HL-60/S4 treated with phorbol 12-myristate 13-acetate at 8.2 ng/mL for 4 days and 3 days (cell line): ENCODE measurements around the gene CCDC192.

Source experiments
- in situ Hi-C: fragments of 300-500 bp; cut with MboI; formaldehyde crosslinking; loops from 2 replicates; pipeline ENCODE4 v1.15.0; 2022; ENCODE audit warnings: low sequenced_read_pairs

CCDC192 gene

DNA sequence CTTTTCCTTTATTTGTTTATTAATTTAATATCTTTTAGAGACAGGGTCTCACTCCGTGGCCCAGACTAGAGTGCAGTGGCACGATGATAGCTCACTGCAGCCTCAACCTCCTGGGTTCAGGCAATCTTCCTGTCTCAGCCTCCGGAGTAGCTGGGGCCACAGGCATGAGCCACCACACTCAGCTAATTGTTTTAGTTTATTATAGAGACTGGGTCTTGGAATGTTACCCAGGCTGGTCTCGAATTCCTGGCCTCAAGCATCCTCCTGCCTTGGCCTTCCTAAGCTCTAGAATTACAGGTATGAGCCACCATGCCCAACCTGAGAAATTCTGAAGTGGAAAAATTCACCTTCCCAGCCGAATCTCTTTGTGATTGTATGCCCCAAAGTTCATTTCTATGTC lies 240.9 kb downstream of the CCDC192 start:
- in situ Hi-C loops, result no loop called here

GRCh38 chr5:127947941-127948340 lies 244.8 kb downstream of the CCDC192 start:
- in situ Hi-C loops, result no loop called here

DNA sequence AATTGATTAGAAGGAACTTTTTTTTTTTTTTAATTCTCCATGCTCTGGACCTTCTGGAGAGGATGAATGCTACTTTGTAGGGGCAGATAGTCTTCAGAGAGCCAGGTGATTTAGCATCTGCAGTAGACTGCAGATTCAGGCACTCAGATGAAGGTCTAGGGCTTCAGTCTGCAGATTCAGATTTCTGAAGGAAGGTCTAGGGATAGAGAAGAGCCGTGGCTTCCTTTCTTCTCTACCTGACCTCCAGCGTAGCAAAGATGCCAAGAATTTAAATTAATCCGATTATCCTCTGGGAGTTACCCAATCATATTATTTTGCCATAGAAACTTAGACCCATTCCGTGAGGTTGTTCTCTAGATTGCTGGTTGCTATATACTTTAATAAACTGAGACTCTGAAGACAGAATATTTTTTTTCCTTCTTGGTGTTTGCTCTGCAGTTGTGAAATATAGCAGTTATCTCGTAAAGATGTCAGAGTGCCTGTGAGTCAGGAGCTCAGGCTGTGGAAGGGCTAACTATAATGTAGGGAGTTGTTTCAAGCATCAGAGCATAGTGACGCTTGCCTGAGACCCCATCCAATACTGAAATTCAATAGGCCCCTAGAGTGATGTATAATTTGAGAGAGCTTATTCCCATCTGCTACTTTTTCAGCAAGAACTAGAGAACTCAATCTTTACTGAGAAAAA lies 247.7 kb downstream of the CCDC192 start:
- in situ Hi-C loops, result no loop called here

GRCh38 chr5:127951791-127952190 lies 248.6 kb downstream of the CCDC192 start:
- in situ Hi-C loops, result no loop called here

DNA sequence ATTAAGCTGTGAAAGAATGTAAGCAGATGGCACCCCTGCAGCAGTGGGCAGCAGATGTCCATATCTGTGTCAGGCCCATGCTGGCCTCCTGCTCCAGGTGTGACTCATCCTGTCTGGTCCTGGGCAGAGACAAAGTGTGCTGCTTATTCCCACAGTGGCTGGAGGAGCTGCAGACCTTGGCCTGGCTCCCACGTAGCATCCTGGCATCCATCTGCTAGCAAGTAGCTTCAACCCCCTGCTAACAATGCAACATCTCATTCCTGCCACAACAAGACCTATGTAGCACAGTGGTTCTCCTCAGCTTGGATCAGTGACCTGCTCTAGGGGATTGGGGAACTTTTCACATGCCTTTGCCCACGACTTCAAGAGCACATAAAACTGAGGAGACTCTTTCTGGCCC lies 254.0 kb downstream of the CCDC192 start:
- in situ Hi-C loops, result no loop called here

DNA sequence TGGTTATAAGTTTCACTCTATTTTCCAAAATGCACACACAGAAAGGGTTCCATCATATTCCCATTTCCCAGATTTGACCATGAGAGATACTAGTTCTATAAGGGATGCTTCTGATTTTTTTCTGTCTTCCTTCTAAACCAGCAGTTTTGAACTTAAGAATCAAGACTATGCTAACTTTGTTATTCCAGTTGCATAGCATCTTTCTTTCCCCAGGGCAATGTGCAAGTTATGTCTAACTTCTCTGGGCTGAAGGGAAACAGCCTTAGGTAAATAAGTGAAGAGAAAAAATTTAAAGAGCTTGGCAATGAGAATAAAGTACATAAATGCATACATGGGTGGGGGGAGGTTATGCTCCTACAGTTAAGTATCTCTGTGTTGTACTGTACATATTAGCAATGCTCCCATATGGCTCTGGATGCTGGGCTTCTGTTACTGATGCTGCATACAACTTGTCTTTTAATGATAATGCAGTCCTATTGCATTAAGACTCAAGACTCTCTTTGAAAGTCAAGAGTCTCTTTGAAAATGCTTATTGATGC lies 254.6 kb downstream of the CCDC192 start:
- in situ Hi-C loops, result no loop called here

GRCh38 chr5:127958421-127959011 lies 255.3 kb downstream of the CCDC192 start:
- in situ Hi-C loops, result no loop called here

GRCh38 chr5:127959152-127959764 lies 256.1 kb downstream of the CCDC192 start:
- in situ Hi-C loops, result no loop called here

DNA sequence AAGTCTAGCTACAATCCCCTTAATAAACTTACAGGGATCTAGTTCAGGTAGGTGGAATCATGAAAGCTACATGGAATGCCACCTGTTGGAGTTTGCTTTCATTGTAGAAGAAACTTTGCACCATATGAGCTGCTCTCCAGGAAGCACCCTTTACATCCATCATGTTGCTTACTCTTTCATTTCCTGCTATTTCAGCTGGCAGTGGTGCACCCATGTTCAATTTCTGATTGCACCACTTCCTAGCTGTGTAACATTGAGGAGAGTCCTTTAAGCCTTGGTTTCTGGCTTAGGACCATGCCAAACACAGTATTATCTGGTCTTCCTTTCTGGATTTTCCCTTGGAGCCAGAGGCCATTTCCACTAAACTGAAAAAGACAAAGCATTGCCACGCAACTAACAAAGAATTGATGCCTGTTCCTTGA lies 257.1 kb downstream of the CCDC192 start:
- in situ Hi-C loops, result no loop called here

- in situ Hi-C loops, result no loop called here
Measured at GRCh38 chr5:127961006-127961762, 258.0 kb downstream of the CCDC192 start.

GRCh38 chr5:127961763-127962145 lies 258.6 kb downstream of the CCDC192 start:
- in situ Hi-C loops, result no loop called here

GRCh38 chr5:127962491-127962890 lies 259.3 kb downstream of the CCDC192 start:
- in situ Hi-C loops, result no loop called here

DNA sequence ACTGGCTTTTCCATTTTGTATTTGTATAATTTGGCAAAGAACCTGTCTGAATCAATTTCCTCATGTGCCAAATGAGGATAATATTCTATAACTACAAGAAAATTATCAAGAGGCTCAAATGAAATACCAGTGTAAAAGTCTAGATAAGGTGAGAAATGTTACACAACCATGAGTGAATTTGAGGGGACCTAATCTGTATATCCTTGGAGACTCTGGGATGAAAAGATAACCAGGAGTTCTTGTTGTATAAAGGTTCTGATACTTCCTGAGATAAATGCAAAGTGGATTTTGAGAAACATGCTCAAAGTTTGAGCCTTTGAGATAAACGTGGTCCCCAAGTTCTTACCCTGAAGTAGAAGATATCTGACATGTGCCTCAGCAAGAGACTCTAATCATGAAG lies 260.0 kb downstream of the CCDC192 start:
- in situ Hi-C loops, result no loop called here

DNA sequence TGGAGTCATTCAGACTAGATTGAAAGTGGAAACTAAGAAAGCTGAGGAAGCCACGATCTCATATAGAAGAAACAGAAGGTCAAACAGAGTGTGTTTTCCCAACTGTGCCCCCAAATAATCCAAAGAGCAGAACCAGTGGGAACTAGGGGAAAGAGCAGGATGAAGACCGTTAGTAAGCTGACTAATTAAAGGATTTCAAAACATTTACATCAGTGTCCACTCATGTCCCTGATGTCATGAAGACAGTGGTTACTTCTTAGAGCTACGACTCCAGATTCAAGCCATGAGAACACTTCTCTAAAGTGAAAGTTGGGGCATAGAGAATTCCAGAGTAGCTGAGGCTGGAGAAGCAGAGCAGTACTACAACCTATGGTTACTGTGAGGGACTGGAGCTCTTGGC lies 260.7 kb downstream of the CCDC192 start:
- in situ Hi-C loops, result no loop called here

DNA sequence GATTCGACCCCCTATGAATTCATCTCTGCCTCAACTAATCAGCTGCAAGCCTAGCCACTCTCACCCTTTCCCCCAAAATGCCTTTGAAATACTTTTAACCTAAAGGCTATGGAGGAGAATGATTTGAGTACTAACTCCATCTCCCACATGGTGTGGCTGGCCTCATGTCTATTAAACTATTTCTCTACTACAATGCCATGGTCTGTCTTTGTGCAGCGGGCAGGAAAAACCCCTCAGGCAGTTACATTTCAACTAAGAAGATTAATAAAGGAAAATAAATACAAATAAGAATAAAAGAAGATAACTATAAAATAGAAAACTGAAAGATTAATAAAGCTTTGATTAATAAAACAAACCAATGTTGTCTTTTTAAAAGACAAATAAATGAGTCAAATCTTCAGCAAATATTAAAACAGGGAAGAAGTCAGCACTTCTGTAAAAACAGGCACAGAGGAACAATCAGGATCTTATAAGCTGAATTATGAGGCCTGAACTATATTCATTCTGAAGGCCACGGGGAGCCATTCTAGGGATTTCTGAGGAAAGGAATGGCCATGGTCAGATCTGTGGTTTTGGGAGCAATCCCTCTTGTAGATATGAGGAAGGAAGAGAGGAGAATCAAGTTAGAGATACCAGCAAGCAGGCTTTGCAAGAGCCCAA lies 264.3 kb downstream of the CCDC192 start:
- in situ Hi-C loops, result no loop called here

DNA sequence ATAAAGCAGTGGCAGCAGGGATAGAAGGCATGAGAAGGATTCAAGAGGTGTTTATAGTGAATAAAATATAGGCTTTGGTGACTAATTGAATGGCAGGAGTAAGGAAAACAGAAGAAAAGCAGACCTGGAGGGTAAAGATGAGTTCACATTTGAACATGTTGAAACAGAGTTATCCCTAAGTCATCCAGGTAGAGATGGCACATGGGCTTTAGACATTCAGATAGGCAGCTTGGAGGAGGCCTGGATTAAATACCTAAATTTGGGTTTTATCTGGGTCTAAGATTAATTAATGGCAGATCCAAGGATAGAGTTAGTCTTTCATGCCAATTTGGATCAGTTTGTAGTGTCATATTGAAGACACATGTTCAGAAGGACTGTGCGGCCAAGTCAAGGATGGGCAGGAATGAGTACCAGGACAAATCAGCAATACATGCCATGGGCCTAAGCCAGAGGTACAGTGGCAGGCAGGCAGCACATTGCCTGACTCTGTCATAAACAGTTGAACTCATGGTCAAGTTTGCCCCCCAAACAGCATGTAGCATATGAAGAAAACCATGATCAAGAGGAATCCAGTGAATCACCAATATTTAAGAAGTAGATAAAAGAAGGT lies 264.9 kb downstream of the CCDC192 start:
- in situ Hi-C loops, result no loop called here

- in situ Hi-C loops, result no loop called here
Measured at GRCh38 chr5:127969002-127969401, 265.8 kb downstream of the CCDC192 start.

- in situ Hi-C loops, result no loop called here
Measured at GRCh38 chr5:127969651-127970050, 266.5 kb downstream of the CCDC192 start.

DNA sequence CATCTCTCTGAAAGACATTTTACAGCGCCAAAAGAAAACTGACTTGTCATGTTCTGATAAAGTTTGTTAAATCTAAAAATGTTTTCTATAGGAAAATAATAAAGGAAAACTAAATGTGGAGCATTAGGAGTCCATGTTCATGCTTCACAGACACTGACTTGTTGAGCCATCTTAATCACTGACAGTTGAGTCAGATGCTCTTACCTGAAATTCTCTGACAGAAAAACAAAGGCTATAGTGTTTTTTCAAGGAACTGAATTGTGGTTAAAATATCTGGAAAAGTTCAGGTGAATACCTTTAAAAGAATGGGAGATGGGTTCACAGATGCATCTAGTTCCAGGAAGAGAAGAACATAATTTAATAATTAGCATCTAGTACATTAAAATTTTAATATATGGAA lies 266.9 kb downstream of the CCDC192 start:
- in situ Hi-C loops, result no loop called here

- in situ Hi-C loops, result no loop called here
Measured at GRCh38 chr5:127970854-127971425, 267.7 kb downstream of the CCDC192 start.
